ENCODE data around the gene INPP4B.

DNA sequence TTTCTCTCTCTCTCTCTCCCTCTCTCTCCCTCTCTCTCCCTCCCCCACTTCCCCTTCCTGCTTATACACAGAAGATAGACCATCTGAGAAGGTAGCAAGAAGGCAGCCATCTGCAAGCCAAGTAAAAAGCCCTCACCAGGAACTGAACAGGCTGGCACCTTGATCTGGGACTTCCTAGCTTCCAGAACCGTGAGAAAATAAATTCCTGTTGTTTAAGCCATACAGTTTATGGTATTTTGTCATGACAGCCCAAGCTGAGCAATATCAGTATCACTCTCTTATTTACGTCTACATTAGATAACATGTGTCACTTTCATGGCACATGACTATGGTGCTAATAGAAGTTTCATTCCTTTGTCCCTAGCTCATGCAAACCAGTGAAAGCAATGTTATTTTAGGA is 581.1 kb downstream of the INPP4B start:
- no peak for TF ChIP-seq YY1 (IDR thresholded peaks at IDR 0.05; ENCODE audit: low read depth)
- TF ChIP-seq, protein P1, sequence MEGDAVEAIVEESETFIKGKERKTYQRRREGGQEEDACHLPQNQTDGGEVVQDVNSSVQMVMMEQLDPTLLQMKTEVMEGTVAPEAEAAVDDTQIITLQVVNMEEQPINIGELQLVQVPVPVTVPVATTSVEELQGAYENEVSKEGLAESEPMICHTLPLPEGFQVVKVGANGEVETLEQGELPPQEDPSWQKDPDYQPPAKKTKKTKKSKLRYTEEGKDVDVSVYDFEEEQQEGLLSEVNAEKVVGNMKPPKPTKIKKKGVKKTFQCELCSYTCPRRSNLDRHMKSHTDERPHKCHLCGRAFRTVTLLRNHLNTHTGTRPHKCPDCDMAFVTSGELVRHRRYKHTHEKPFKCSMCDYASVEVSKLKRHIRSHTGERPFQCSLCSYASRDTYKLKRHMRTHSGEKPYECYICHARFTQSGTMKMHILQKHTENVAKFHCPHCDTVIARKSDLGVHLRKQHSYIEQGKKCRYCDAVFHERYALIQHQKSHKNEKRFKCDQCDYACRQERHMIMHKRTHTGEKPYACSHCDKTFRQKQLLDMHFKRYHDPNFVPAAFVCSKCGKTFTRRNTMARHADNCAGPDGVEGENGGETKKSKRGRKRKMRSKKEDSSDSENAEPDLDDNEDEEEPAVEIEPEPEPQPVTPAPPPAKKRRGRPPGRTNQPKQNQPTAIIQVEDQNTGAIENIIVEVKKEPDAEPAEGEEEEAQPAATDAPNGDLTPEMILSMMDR (IDR thresholded peaks at IDR 0.05), result no peak
- no peak for TF ChIP-seq MEF2A (IDR thresholded peaks at IDR 0.05; ENCODE audit: borderline replicate concordance, low read depth)
- TF ChIP-seq SIN3A (IDR thresholded peaks at IDR 0.05; ENCODE audit: borderline replicate concordance, low read depth, low read length), result no peak
